H1 (cell line): Measurements from ENCODE around the gene USH1C. TPM values are rescaled to one million over a fixed set of nuclear protein-coding genes. Genes with fewer than 3 reads are reported as not detected.

Experiments used
- CTCF ChIA-PET: fragments of 300-600 bp; sonication (Branson Sonifier 250); formaldehyde crosslinking; loops from one replicate; lab custom pipeline; 2021; ENCODE audit not compliant: partially characterized antibody; lab: Charles Lee
- POLR2A ChIA-PET: fragments of 300-600 bp; sonication (Branson Sonifier 250); formaldehyde crosslinking; loops from one replicate; lab custom pipeline; 2021; ENCODE audit warnings: inconsistent platforms; ENCODE audit not compliant: partially characterized antibody; lab: Charles Lee
- DNase-seq, 2 experiments: peaks; one replicate each; pipeline versions ENCODE4 v3.0.0 to v3.0.0-alpha.2; 2010 to 2022; ENCODE audit warnings: low spot score in 2 of 2, low read depth in 1 of 2, mixed read lengths in 1 of 2
- FAIRE-seq: peaks from 2 replicates; lab custom pipeline; 2011; peaks lifted over from hg19 to GRCh38; lab: Jason Lieb, UNC
- H2AFZ ChIP-seq: 2 replicates; pipeline ENCODE4 v1.8.1; 2012; ENCODE audit warnings: low read length, inconsistent platforms
- H2AK5ac ChIP-seq: 2 replicates; pipeline ENCODE4 v1.6.1; 2013; ENCODE audit warnings: low read depth, low read length
- H2BK120ac ChIP-seq: replicated peaks from 2 replicates; pipeline ENCODE3; 2013; ENCODE audit warnings: low read depth, low read length, inconsistent platforms
- H2BK12ac ChIP-seq: 2 replicates; pipeline ENCODE4 v1.6.1; 2013; ENCODE audit warnings: low read depth, low read length
- H2BK15ac ChIP-seq: 2 replicates; pipeline ENCODE4 v1.6.1; 2013; ENCODE audit warnings: low read length
- H2BK20ac ChIP-seq: 2 replicates; pipeline ENCODE4 v1.6.1; 2013; ENCODE audit warnings: low read length
- H2BK5ac ChIP-seq: 2 replicates; pipeline ENCODE4 v1.6.1; 2013; ENCODE audit warnings: low read depth, low read length
- H3K14ac ChIP-seq: 2 replicates; pipeline ENCODE4 v1.6.1; 2013; ENCODE audit warnings: inconsistent platforms; ENCODE audit not compliant: insufficient read length
- H3K18ac ChIP-seq: 2 replicates; pipeline ENCODE4 v1.6.1; 2013; ENCODE audit warnings: low read length; ENCODE audit errors: extremely low read depth
- H3K23ac ChIP-seq: 2 replicates; pipeline ENCODE4 v1.6.1; 2013; ENCODE audit warnings: inconsistent platforms; ENCODE audit not compliant: insufficient read length
- H3K23me2 ChIP-seq: 2 replicates; pipeline ENCODE4 v1.6.1; 2013; ENCODE audit warnings: low read depth, low read length
- H3K27ac ChIP-seq: 2 replicates; pipeline ENCODE4 v1.6.1; 2011; ENCODE audit warnings: low read depth, low read length, inconsistent platforms
- H3K27me3 ChIP-seq, 4 experiments: replicated peaks in 1 of 4; 1 replicate in 1 of 4; 2 replicates in 3 of 4; pipeline versions ENCODE4 v1.6.1 to v1.8.1; 2011 to 2013; ENCODE audit warnings: low read length in 3 of 4, mild to moderate bottlenecking in 3 of 4, inconsistent platforms in 2 of 4, mixed read lengths in 2 of 4, moderate library complexity in 1 of 4; ENCODE audit not compliant: control insufficient read depth in 3 of 4, insufficient read depth in 3 of 4; ENCODE audit errors: extremely low read depth in 1 of 4
- H3K36me3 ChIP-seq, 4 experiments: 2 replicates each; pipeline versions ENCODE4 v1.6.1 to v1.8.1; 2011 to 2013; ENCODE audit warnings: mild to moderate bottlenecking in 4 of 4, low read length in 3 of 4, moderate library complexity in 2 of 4, control low read depth in 1 of 4, inconsistent platforms in 1 of 4; ENCODE audit not compliant: insufficient read depth in 4 of 4, control insufficient read depth in 2 of 4
- H3K4ac ChIP-seq: replicated peaks from 2 replicates; pipeline ENCODE3; 2013; ENCODE audit warnings: low read length, low read depth, mixed read lengths, inconsistent platforms; ENCODE audit not compliant: insufficient read length
- H3K4me1 ChIP-seq, 4 experiments: replicated peaks in 1 of 4; 1 replicate in 1 of 4; 2 replicates in 3 of 4; pipeline versions ENCODE4 v1.6.1 to v1.8.1; 2011 to 2013; ENCODE audit warnings: low read length in 3 of 4, inconsistent platforms in 2 of 4, mixed read lengths in 1 of 4; ENCODE audit not compliant: insufficient read depth in 4 of 4, control insufficient read depth in 3 of 4
- H3K4me2 ChIP-seq, 2 experiments: 2 replicates each; pipeline versions ENCODE4 v1.6.1 to v1.8.1; 2011 to 2013; ENCODE audit warnings: low read depth in 2 of 2, low read length in 2 of 2, control low read depth in 1 of 2, inconsistent platforms in 1 of 2, mild to moderate bottlenecking in 1 of 2; ENCODE audit not compliant: insufficient read depth in 1 of 2
- H3K4me3 ChIP-seq, 4 experiments: fragments of 200-600, 300-600 bp in 1 of 4; sonication (generic), shearing (Covaris generic), sonication (Bioruptor Twin) in 1 of 4; 2 replicates each; pipeline versions ENCODE4 v1.5.1 to v1.8.1; 2011 to 2016; ENCODE audit warnings: low read length in 4 of 4, low read depth in 3 of 4, control low read depth in 2 of 4, inconsistent platforms in 2 of 4, mild to moderate bottlenecking in 2 of 4, mixed read lengths in 1 of 4, moderate library complexity in 1 of 4; ENCODE audit not compliant: insufficient read depth in 2 of 4; ENCODE audit errors: extremely low read depth in 1 of 4
- H3K56ac ChIP-seq: replicated peaks from 2 replicates; pipeline ENCODE3; 2013; ENCODE audit warnings: low read depth, mild to moderate bottlenecking, mixed read lengths, low read length, inconsistent platforms; ENCODE audit not compliant: insufficient read length
- H3K79me1 ChIP-seq: 2 replicates; pipeline ENCODE4 v1.6.1; 2013; ENCODE audit warnings: low read depth, low read length, control low read depth
- H3K79me2 ChIP-seq, 2 experiments: 2 replicates each; pipeline versions ENCODE4 v1.6.1 to v1.8.1; 2012 to 2013; ENCODE audit warnings: low read length in 2 of 2, mild to moderate bottlenecking in 2 of 2, inconsistent platforms in 1 of 2; ENCODE audit not compliant: insufficient read depth in 2 of 2, control insufficient read depth in 1 of 2
- H3K9ac ChIP-seq, 4 experiments: replicated peaks in 1 of 4; 1 replicate in 1 of 4; 2 replicates in 3 of 4; pipeline versions ENCODE4 v1.6.1 to v1.8.1; 2011 to 2013; ENCODE audit warnings: low read depth in 3 of 4, low read length in 3 of 4, control low read depth in 2 of 4, mild to moderate bottlenecking in 2 of 4, moderate library complexity in 2 of 4, inconsistent platforms in 1 of 4; ENCODE audit errors: extremely low read depth in 1 of 4
- H3K9me3 ChIP-seq, 2 experiments: 2 replicates each; pipeline versions ENCODE4 v1.6.1 to v1.8.1; 2012 to 2013; ENCODE audit warnings: mild to moderate bottlenecking in 2 of 2, moderate library complexity in 2 of 2, control low read depth in 1 of 2, inconsistent platforms in 1 of 2, low read depth in 1 of 2, low read length in 1 of 2, mixed read lengths in 1 of 2; ENCODE audit not compliant: insufficient read depth in 2 of 2
- H4K20me1 ChIP-seq, 2 experiments: replicated peaks in 1 of 2; 2 replicates each; pipeline versions ENCODE3 to v1.8.1; 2011 to 2013; ENCODE audit warnings: inconsistent platforms in 2 of 2, low read length in 2 of 2, mild to moderate bottlenecking in 1 of 2; ENCODE audit not compliant: insufficient read depth in 2 of 2, control insufficient read depth in 1 of 2
- H4K5ac ChIP-seq: 2 replicates; pipeline ENCODE4 v1.6.1; 2013; ENCODE audit warnings: low read length, low read depth, mixed read lengths, inconsistent platforms; ENCODE audit not compliant: insufficient read length
- H4K8ac ChIP-seq: 2 replicates; pipeline ENCODE4 v1.8.0; 2013; ENCODE audit warnings: mild to moderate bottlenecking, moderate library complexity, low read length, inconsistent platforms; ENCODE audit not compliant: insufficient read depth; ENCODE audit errors: extremely low read depth
- H4K91ac ChIP-seq: replicated peaks from 2 replicates; pipeline ENCODE3; 2013; ENCODE audit warnings: low read length, mixed read lengths, inconsistent platforms; ENCODE audit not compliant: insufficient read length
- BCL11A ChIP-seq, 2 experiments: IDR thresholded peaks; one replicate each; pipeline ENCODE4 v1.6.1; 2011; ENCODE audit warnings: low read depth in 2 of 2, low read length in 2 of 2, mild to moderate bottlenecking in 2 of 2
- GTF2F1 ChIP-seq: IDR thresholded peaks from 2 replicates; pipeline ENCODE4 v1.6.1; 2012; ENCODE audit warnings: low read depth, low read length, improper control_type of control experiment, borderline replicate concordance
- JUND ChIP-seq: IDR thresholded peaks from 2 replicates; pipeline ENCODE4 v1.6.1; 2011; ENCODE audit warnings: mild to moderate bottlenecking, improper control_type of control experiment, low read length
- KDM4A ChIP-seq: IDR thresholded peaks from one replicate; pipeline ENCODE4 v1.7.1; 2012; ENCODE audit warnings: low read depth, mild to moderate bottlenecking, moderate library complexity, low read length, inconsistent platforms; ENCODE audit not compliant: severe bottlenecking
- POLR2AphosphoS5 ChIP-seq: IDR thresholded peaks from 2 replicates; pipeline ENCODE4 v1.6.1; 2011; ENCODE audit warnings: low read depth, low read length
- RNF2 ChIP-seq: fragments of 200-900, 300-1000 bp; sonication (generic); IDR thresholded peaks from 2 replicates; pipeline ENCODE4 v1.7.1; 2016; ENCODE audit warnings: borderline replicate concordance, low read depth, mild to moderate bottlenecking, antibody characterized with exemption, low read length; ENCODE audit not compliant: poor library complexity, severe bottlenecking; ENCODE audit errors: missing control alignments
- SIX5 ChIP-seq: IDR thresholded peaks from 2 replicates; pipeline ENCODE4 v1.6.1; 2011; ENCODE audit warnings: mild to moderate bottlenecking, low read depth, low read length
- SP1 ChIP-seq: IDR thresholded peaks from 2 replicates; pipeline ENCODE4 v1.6.1; 2011; ENCODE audit warnings: low read depth, low read length
- TEAD4 ChIP-seq: IDR thresholded peaks from 2 replicates; pipeline ENCODE4 v1.6.1; 2012; ENCODE audit warnings: low read depth, low read length, inconsistent platforms, mixed read lengths
- WGBS, 2 experiments: shearing (Covaris generic) in 1 of 2; methylation state at CpG; one replicate each; pipeline versions ENCODE4 v1.1.6 to v1.1.7; 2013 to 2015; ENCODE audit warnings: low lambda C conversion rate in 2 of 2, mixed read lengths in 2 of 2, inconsistent platforms in 1 of 2, low coverage in 1 of 2, missing lambda C conversion rate in 1 of 2; ENCODE audit not compliant: insufficient replicate concordance in 2 of 2, insufficient coverage in 1 of 2, insufficient read length in 1 of 2; ENCODE audit errors: extremely low coverage in 1 of 2, missing lambda C conversion rate in 1 of 2; 5-methylcytosine and 5-hydroxymethylcytosine counted together
- polyA plus RNA-seq, 7 experiments: library from polyadenylated mRNA; depleted of rRNA in 3 of 7; stranded (reverse) in 5 of 7; unstranded in 2 of 7; fragments of >200 nt in 5 of 7; fragments of 200-250 nt in 2 of 7; gene quantifications; 1 replicate in 5 of 7; 2 replicates in 1 of 7; 4 replicates in 1 of 7; pipeline versions ENCODE4 v1.2.1 to v1.2.3, GENCODE V29; 2011 to 2013; ENCODE audit warnings: missing spikeins in 2 of 7, mixed read lengths in 2 of 7
- total RNA-seq: library from RNA; stranded (reverse); fragmentation: NEBNext Ultra II Directional; extraction: Animal tissue kit (Norgen Biotek cat#: 25700); gene quantifications from 2 replicates; pipeline ENCODE4 v1.2.1, GENCODE V29; 2021
- TF ChIP-seq, protein P1 (sequence below): IDR thresholded peaks from 2 replicates; pipeline ENCODE4 v1.6.1; 2012; ENCODE audit warnings: inconsistent platforms
- TF ChIP-seq, protein P2 (sequence below), 3 experiments: IDR thresholded peaks; 1 replicate in 2 of 3; 2 replicates in 1 of 3; pipeline versions ENCODE4 v1.5.1 to v1.6.1; 2011; ENCODE audit warnings: low read length in 3 of 3, mild to moderate bottlenecking in 3 of 3, inconsistent platforms in 2 of 3, low read depth in 1 of 3, moderate library complexity in 1 of 3; ENCODE audit not compliant: insufficient read depth in 1 of 3; ENCODE audit errors: control extremely low read depth in 1 of 3

USH1C gene
- total and polyA plus RNA-seq, 2 of the 8 experiments (the other 6 are each of a cell fraction or from before 2014, with no cell fraction given), result 1.3 to 1.6 TPM

DNA sequence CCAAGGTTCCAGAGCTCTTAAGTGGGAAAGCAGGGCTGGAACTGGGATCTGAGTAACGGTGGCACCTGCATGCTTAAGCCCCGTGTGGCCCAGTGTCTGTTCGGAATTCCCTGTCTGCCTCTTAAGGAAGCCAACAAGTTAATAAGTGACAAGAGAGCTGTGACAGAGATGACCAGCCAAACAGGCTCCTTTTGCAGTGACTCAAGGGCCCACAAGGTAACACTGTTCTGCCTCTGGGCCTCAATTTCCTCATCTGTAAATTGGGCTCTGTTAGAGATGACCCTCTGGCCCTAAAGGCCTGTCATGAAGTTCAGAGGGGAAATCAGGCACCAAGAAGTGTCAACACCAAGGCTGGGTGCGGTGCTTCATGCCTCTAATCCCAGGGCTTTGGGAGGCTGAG is 18.6 kb downstream of the USH1C start:
- POLR2A ChIA-PET, result no interaction called here
- Histone ChIP-seq H3K36me3 (no peaks in the 10 kb centered on the region), H3K14ac (no peak overlapping the region), H3K4ac (no peak overlapping the region), H3K23me2 (no peaks in the 10 kb centered on the region), H3K4me2 (no peak overlapping the region), H2AFZ (no peak overlapping the region), H2BK12ac (no peak overlapping the region), H4K20me1 (no peaks in the 10 kb centered on the region), H4K91ac (no peak overlapping the region), H4K5ac (no peak overlapping the region), H2BK20ac (no peak overlapping the region), H3K56ac (no peak overlapping the region), H3K4me3 (no peak overlapping the region), H2BK15ac (no peak overlapping the region), H3K18ac (no peak overlapping the region), H3K9me3 (no peaks in the 10 kb centered on the region), H2AK5ac (no peak overlapping the region), H3K79me2 (no peaks in the 10 kb centered on the region), H3K4me1 (no peaks in the 10 kb centered on the region; a peak in 2 of 7 replicates), H2BK5ac (no peak overlapping the region), H3K79me1 (no peaks in the 10 kb centered on the region), H3K9ac (no peak overlapping the region), H2BK120ac (no peak overlapping the region), H3K27ac (no peak overlapping the region), H3K23ac (no peak overlapping the region), H3K27me3 (no peaks in the 10 kb centered on the region), H4K8ac (no peak overlapping the region)
- DNase-seq (no peak), FAIRE-seq (no peak)
- 87% methylated on average over 3 of the region's 4 CpGs; no CpG with 5 or more reads in 1 of the 2 experiments for WGBS, 2 experiments
- CTCF ChIA-PET, result interaction anchor here (0.5 to 44.8 kb wide), 4 partner anchors 13 to 518 kb away, joined by 3 to 1414 read pairs (median 248); partner anchors contain the start of gene KCNJ11
- TF ChIP-seq, protein P1, sequence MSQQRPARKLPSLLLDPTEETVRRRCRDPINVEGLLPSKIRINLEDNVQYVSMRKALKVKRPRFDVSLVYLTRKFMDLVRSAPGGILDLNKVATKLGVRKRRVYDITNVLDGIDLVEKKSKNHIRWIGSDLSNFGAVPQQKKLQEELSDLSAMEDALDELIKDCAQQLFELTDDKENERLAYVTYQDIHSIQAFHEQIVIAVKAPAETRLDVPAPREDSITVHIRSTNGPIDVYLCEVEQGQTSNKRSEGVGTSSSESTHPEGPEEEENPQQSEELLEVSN, result no peak
- no peak for TF ChIP-seq POLR2AphosphoS5
- no peak for TF ChIP-seq SIX5
- TF ChIP-seq GTF2F1, result no peak
- no peak for TF ChIP-seq TEAD4
- no peak for TF ChIP-seq RNF2
- TF ChIP-seq, protein P2, sequence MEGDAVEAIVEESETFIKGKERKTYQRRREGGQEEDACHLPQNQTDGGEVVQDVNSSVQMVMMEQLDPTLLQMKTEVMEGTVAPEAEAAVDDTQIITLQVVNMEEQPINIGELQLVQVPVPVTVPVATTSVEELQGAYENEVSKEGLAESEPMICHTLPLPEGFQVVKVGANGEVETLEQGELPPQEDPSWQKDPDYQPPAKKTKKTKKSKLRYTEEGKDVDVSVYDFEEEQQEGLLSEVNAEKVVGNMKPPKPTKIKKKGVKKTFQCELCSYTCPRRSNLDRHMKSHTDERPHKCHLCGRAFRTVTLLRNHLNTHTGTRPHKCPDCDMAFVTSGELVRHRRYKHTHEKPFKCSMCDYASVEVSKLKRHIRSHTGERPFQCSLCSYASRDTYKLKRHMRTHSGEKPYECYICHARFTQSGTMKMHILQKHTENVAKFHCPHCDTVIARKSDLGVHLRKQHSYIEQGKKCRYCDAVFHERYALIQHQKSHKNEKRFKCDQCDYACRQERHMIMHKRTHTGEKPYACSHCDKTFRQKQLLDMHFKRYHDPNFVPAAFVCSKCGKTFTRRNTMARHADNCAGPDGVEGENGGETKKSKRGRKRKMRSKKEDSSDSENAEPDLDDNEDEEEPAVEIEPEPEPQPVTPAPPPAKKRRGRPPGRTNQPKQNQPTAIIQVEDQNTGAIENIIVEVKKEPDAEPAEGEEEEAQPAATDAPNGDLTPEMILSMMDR (IDR thresholded peaks at IDR 0.05; ENCODE audit: control extremely low read depth in 1 of 3, insufficient read depth in 1 of 3, low read depth in 1 of 3, low read length in 3 of 3), result no peak
- no peak for TF ChIP-seq JUND
- no peak for TF ChIP-seq BCL11A (IDR thresholded peaks at IDR 0.05; ENCODE audit: low read depth in 2 of 2, low read length in 2 of 2)
- no peak for TF ChIP-seq KDM4A
- TF ChIP-seq SP1, result no peak
